Activated CD8-positive, alpha-beta memory T cell treated with anti-CD3 and anti-CD28 coated beads, Interleukin-2, amount 50 U/mL, for 24 hours (primary cell): Measurements from ENCODE around the gene PER2.

Source experiments
- DNase-seq: peaks from one replicate; pipeline ENCODE4 v3.0.0-alpha.2; 2020; ENCODE audit errors: extremely low read depth

The PER2 gene

GRCh38 chr2:238227587-238228032 lies 60.8 kb downstream of the PER2 start:
- no peak for DNase-seq

DNA sequence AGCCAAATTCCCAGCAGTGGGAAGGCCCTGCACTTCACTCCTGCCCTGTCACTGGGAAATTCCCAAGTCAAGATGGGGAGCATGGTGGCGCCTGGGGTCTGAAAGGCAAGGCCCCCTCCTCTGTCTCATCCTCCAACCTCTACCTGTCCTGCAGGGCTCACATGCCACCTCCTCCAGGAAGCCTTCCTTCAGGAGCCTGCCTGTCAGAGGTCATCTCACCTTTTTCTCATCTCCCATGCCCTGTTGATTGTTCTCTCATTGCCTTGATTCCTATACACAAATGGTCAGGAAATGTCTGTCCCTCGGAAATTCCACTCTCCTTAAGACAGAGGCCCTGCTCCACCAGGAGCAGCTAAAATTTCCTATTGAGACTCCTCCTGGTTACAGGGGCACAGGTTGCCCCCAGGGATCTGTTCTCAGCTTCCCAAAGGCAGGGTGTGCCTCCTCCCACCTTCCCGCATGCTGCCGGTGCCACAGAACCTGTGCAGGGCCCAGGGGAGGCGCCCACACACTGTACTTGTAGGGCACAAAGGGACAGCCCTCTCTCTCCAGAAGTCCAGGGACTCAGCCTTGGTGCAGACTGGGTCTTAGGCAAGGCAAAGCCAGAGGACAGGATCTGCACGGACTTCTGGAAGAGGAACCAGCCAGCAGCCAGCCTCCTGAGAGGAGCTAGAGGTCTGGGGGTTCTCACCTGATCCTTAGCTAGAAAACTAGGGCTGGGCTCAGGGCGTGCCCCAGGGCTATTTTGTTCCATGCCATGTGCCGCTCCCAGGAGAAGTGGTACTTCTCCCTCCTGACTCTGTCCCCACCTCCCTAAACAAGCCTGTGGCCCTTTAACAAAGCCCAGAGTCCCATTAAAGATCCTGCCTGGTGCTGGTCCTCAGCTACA lies 61.5 kb downstream of the PER2 start:
- no peak for DNase-seq

DNA sequence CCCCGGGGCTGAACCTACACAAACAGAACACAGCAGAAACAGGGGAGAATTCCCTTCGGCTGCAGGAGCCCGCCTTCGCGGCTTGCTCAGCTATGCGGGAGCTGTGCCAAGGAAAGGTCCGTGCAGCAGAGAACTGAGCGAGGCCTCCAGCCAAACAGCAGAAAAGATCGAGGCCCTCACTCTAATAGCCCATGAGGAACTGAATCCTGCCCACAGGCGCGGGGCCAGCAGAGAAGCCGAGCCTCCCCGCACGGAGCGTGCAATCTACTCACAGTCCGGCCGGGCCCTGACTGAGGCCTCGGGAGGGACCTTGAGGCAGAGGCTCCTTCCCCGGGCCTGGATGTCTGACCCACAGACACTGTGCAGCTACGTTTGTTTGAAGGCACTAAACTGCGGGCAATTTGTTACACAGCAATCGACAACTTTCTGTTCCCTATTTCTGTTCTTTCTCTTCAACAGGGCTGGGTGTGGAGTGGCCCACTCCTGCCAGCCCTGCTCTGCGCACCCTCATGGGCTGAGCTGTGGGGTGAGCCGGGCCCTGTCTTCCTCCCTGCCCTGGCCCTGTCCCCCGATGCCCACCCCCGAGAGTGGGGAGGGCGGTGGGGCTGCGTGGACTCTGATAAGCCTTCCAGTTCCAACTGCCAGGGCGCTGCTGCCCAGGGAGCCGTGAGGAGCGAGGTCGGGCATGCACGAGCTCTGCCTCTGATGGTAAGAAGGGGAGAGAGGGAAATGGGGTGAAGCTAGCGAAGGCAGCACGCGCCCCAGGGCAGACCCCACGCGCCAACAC lies 62.3 kb downstream of the PER2 start:
- no peak for DNase-seq

DNA sequence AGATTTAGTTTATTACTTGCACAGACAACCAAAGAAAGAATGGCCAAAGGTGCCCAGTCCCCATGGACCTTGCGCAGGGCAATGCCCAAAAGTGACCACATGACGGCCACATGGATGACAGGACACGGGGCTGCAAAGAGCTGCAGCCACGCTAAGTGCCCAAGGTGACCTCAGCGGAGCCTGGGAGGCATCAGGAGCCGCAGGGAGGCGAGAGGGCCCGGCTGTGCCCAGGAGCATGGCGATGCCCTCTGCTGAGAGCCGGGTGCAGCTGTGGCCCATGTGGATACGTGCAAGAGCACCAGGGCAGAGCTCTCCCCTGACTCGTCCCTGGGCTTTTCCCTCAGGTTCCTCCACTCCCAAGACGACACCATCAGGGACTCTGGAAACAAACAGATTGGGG lies 63.3 kb downstream of the PER2 start:
- DNase-seq = no peak

GRCh38 chr2:238224356-238225035 lies 63.9 kb downstream of the PER2 start:
- no peak for DNase-seq

DNA sequence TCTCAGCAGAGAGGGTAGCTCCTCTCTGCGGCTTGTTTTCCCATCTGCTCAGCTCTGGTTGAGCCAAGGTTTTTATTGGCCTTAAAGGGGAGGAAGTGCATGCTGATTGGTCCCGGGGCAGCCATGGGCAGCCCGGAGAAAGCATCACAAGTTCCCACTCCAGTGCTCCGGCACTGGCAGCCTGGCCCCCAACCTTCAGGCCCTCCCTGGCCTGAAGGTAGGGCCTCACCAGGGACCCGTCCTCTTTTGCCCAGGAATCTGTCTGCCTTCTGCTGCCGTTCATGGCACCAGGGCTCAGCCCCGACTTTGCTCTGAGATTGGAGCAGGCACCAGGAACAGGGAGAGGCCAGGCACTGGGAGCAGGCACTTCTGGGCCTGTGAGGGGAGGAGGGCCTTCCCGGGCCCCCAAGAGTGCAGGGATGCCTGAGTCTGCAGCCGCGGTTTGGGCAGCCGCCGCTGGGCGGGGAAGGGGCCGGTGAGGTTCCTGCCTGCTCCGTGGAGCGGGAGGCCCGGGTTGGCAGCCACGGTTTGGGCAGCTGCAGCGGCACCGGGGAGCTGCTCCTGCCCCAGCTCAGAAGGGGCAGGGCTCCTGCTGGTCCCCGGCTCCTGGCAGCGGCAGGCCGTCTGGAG lies 67.4 kb downstream of the PER2 start:
- no peak for DNase-seq

DNA sequence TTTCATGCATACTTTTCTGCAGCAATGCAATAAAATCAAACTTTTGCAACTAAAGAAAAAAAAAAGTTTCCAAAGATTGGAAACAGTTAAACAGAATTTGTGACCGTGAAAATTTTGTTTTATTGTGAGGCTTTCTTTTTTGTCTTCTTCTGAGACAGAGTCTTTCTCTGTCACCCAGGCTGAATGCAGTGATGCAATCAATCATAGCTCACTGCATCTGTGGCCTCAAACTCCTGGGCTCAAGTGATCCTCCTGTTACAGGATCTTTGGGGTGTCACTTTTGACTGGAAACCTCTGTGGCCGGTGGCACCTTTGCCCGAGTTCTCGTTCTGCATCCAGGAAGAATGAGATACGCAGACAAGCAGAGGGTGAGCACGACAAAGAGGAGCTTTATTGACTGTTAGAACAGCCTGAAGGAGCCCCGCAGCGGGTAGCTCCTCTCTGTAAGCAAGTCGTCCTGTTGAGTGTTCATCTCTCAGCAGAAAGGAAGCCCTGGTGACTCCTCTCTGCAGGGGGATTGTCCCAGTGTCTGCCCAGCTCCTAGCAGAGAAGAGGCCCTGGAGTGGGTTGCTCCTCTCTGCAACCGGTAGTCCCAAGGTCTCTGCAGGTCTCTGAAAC lies 68.0 kb downstream of the PER2 start:
- no peak for DNase-seq

DNA sequence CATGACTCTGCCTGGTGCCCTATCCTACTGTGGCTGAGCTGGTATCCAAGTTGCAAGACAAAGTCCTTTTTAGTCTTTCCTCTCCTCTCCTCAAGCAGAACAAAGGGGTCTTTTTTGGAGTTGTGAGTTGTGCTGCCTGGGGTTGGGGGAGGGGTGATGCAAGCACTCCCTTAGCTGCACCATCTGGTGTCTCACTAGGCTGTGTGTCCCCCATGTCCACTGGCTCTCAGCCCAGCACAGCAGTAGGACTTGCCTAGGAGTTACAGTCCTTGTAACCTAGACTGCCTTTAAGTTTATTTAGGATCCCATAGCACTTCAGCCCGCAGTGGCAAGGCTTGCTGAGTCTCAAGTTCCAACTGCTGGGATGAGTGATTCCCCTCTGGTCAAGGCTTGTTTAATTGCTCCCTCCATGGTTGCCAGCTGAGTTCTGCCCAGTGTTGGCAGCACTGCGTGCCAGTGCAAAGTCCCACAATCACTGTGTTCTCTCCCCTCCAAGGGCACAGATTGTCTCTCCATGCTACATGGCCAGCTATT lies 71.7 kb downstream of the PER2 start:
- no peak for DNase-seq

DNA sequence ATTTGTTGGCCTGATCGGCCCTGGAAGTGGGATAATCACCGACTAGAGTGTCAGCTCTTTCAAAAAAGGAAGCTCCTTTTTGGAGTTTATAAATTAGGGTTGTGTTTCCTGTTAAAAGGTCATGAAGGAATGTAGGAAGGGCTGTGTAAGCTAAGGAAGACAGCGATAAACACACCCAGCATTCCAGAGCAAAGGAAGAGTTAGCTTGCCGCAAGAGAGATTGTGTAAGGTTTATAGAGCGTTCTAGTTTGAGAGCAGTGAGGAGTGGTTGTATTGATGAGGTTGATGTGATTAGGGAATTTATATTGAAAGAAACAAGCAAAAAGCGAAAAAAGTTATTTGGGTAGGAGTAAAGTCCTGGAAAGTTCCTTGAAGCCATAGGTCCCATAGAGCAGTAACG lies 81.4 kb downstream of the PER2 start:
- no peak for DNase-seq

- no peak for DNase-seq
Observed at GRCh38 chr2:238203973-238204683, 84.3 kb downstream of the PER2 start.

DNA sequence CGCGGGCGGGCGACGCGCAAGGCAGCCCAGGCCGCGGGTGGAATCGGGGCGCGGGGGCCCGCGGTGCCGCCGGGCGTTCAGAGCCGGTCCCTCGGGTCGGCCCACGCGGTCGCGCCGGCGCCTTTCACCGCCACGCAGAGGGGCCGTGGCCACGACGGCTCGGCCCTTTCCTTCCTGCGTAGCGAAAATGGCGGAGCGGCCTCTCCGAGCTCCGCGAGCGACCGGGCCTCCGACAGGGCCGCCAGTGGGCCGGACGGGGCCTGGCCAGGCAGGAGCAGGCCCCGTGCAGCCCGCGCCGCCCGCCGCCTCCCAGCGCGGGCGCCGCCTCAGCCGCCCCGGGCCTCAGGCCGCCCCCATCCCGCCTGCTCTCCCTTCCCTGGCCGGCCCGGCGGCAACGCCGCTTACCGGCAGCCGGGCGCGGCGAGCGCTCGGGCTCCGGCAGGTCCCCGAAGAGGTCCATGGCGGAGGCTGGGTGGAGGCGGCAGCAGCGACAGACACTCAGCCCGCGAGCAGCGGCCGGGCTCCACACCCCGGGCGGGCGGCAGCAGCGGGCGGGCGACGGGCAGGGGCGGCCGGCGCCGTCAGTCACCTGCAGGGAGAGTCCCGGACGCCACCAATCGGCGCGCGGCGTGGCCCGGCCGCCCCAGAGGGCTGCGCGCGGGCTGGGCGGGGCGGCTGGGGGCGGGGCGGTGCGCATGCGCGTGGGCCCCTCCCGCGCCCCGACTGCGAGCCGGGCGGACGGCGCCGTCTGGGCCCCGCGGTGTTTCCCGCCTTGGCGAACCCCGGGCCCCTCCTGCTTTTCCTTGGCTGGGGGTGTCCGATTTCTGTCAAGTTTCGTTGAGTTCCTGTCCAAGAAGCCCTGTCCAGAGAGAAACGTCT lies 85.1 kb downstream of the PER2 start, which contains the start of gene ILKAP:
Gene ILKAP, minus strand, starts transcription at position 602 of the 879 bp plus-strand sequence. Its CDS starts 142 bp downstream, at position 460.
- DNase-seq = peak; percentile 58

DNA sequence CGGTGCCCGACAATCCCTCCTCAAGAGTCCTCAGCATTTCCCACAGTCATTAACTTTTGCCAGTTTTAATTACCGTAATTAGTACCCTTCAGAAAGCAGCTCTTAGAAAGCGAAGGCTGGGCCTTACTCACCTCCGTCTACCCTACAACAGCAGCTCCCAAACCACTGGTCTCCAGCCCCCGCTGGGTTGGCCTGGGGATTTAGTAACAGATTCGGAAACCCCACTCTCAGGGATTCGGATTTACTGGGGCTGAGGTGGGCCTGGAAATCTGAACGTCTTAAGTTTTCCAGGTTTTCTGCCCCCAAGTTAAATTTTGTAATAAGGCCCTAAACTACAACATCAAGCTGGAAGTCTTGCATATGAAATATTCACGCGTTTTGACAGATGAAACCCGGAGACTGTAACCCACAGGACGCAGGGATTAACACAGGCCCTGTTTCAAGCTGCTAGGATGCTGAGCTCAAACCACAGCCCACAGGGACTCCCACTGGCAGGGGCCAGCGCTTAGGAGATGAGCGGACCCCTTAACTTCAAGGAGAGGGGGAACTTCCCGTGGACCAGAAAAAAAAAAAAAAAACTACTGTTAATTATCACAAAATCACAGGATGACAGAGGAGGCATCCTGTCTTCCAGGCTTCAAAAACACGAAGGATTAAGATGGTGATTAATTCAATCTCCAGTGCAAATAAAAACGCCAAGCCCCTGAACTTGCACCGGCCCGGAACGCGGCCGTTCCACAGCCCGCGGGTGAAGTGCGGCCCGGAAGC lies 85.9 kb downstream of the PER2 start:
- DNase-seq = no peak
